RWPE1 (cell line): ENCODE results near the gene KEAP1.

Experiments used
- CTCF ChIA-PET: fragments of 350-600 bp; sonication (Branson Sonifier 250); formaldehyde crosslinking; extraction: SDS; loops from one replicate; lab custom pipeline; 2021; lab: Yijun Ruan, JAX
- POLR2A ChIA-PET: fragments of 400-600 bp; formaldehyde crosslinking; extraction: SDS; loops from one replicate; lab custom pipeline; 2020; ENCODE audit warnings: antibody characterized with exemption; ENCODE audit not compliant: low non-redundant PET; lab: Yijun Ruan, JAX
- DNase-seq: peaks from one replicate; pipeline ENCODE4 v3.0.0; 2012; ENCODE audit warnings: low spot score
- H3K27ac ChIP-seq: fragments of 450-650 bp; 2 replicates; pipeline ENCODE4 v1.5.1; 2017
- TF ChIP-seq, protein P1 (sequence below): fragments of 450-650 bp; conservative IDR thresholded peaks from 2 replicates; pipeline ENCODE4 v1.5.1; 2017; ENCODE audit warnings: low read depth, mild to moderate bottlenecking

KEAP1 gene

DNA sequence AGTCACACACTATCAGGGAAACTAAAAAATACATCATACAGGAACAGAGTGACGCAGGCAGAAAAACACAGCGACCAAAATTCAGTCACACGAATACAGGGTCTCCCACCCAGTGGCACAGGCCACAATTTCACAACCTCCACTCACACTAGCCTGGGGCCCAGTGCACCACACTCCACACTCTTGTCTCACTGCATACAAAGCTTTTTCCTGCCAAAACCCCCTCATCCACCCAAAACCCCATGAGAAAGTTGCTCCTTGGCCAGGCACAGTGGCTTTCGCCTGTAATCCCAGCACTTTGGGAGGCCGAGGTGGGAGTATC is 12.9 kb upstream of the KEAP1 start:
- DNase-seq = no peak
- CTCF ChIA-PET = interaction anchor here (1.7 kb wide), 2 partner anchors 11 to 32 kb away, joined by 5 to 8 read pairs; no protein-coding TSS in a partner anchor
- POLR2A ChIA-PET = interaction anchor here (0.7 kb wide), 1 partner anchor 20 kb away, joined by 5 read pairs; no protein-coding TSS in a partner anchor
- peak overlapping the region; percentile 91 for H3K27ac ChIP-seq
- TF ChIP-seq, protein P1, sequence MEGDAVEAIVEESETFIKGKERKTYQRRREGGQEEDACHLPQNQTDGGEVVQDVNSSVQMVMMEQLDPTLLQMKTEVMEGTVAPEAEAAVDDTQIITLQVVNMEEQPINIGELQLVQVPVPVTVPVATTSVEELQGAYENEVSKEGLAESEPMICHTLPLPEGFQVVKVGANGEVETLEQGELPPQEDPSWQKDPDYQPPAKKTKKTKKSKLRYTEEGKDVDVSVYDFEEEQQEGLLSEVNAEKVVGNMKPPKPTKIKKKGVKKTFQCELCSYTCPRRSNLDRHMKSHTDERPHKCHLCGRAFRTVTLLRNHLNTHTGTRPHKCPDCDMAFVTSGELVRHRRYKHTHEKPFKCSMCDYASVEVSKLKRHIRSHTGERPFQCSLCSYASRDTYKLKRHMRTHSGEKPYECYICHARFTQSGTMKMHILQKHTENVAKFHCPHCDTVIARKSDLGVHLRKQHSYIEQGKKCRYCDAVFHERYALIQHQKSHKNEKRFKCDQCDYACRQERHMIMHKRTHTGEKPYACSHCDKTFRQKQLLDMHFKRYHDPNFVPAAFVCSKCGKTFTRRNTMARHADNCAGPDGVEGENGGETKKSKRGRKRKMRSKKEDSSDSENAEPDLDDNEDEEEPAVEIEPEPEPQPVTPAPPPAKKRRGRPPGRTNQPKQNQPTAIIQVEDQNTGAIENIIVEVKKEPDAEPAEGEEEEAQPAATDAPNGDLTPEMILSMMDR = no peak

DNA sequence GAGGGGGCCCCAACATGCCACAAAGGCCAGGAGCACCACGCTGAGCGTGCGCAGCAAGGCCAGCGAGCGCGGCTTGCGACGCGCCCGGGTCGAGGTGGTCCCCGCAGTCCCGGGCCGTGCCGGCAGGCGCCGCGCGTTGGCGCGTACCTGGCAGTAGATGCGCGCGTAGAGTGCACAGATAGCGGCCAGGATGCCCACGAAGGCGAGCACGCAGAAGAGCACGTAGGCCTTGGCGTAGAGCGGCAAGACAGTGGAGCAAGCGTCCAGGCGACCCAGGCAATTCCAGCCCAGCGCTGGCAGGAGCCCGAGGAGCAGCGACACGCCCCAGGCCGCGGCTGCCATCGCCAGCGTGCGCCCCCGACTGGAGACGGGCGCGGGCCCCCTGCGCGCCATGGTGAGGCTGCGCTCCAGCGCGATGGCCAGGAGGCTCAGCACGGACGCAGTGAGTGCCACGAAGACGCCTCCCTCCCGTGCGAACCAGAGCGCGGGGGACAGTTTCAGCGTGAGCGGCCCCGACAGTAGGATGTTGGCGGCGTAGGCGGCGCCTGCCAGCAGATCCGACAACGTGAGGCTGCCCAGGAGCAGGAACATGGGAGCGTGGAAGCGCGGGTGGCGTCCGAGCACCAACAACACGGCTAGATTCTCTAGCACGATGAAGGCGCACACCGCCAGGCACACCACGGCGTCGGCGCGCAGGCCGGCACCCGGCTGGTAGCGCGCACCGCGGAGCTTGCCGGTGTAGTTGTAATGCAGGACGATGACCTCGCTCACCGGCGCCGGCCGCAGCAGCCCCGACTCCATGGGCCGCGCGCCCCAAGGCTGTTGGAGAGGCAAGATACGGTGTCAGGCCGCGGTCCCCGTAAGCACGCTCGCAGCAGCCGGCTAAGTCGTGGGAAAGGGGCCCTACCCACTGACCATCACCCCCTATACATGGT is 11.3 kb upstream of the KEAP1 start:
- H3K27ac ChIP-seq = peak overlapping the region; percentile 91
- TF ChIP-seq, protein P1 = no peak
- DNase-seq = no peak
- ChIA-PET POLR2A (no interaction called here), CTCF (no interaction called here)

DNA sequence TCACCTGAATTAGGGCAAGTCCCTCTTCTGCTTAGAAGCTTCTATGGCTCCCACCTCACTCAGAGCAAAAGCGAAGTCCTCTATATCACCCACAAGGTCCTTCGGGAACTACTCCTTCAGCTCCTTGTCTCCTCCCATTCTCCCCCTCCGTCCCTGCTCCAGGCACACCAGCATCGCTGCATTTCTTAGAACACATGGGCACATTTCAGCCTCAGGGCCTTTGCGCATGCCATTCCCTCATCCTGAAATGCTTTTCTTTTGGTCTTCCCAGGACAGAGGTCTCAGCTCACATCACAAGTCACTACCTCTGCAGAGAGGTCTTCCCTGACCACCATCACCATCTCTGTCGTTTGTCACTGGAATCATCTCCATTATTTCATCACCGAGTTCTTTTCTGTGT is 10.1 kb upstream of the KEAP1 start:
- ChIA-PET POLR2A (interaction anchor here (1.1 kb wide), 1 partner anchor 35 kb away, joined by 8 read pairs; no protein-coding TSS in a partner anchor), CTCF (no interaction called here)
- TF ChIP-seq, protein P1 = no peak
- H3K27ac ChIP-seq = peak overlapping the region; percentile 93; the same call in 1 of the 2 replicates
- DNase-seq = no peak

DNA sequence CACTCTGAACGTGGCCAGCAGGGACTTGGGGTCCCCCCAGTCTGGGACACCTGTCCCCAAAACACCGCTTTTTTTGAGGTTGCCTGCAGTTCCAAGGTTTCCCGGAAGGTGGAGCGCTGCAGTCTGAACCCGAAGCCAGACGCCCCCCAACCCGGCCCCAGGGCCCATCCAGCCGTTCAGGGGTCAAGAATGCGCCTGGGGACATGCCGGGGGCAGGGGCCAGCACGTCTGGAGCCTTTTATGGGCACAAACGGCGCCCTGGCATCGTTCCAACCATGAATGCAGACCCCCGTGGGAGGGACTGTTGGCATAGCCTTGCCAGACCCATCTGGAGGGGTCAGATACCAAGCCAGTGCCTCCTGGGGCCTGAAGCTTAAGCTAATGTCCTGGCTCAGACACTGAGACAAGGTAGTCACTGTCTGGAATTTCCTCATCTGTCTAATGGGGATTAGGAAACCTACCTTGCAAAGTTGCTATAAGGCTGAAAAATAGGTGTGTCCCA is 7.2 kb upstream of the KEAP1 start:
- DNase-seq = peak; percentile 45
- H3K27ac ChIP-seq = peak overlapping the region; percentile 93
- POLR2A ChIA-PET = interaction anchor here (1.1 kb wide), 1 partner anchor 10 kb away, joined by 5 read pairs; no protein-coding TSS in a partner anchor
- CTCF ChIA-PET = interaction anchor here (0.8 kb wide), 1 partner anchor 41 kb away, joined by 3 read pairs; no protein-coding TSS in a partner anchor
- TF ChIP-seq, protein P1 = peak; percentile 77

DNA sequence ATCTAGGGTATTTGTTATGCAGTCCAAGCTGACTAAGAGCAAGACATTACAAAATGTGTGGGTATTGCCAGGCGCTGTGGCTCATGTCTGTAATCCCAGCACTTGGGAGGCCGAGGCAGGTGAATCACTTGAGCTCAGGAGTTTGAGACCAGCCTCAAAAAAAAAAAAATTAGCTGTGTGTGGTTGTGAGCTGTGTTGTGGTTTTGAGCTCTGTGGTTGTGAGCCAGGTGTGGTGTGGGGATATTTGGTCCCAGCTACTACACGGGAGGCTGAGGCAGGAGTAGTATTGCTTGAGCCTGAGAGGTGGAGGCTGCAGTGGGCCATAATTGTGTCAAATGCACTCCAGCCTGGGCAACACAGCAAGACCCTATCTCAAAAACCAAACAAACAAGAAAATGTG is 5.6 kb upstream of the KEAP1 start:
- DNase-seq = no peak
- ChIA-PET POLR2A (interaction anchor here (1.1 kb wide), 1 partner anchor 9 kb away, joined by 5 read pairs; the partner anchor contains the start of gene S1PR5), CTCF (interaction anchor here (0.6 to 0.9 kb wide), 4 partner anchors 14 to 208 kb away, joined by 3 to 5 read pairs (median 3); no protein-coding TSS in a partner anchor)
- H3K27ac ChIP-seq = peak overlapping the region; percentile 93
- TF ChIP-seq, protein P1 = no peak

DNA sequence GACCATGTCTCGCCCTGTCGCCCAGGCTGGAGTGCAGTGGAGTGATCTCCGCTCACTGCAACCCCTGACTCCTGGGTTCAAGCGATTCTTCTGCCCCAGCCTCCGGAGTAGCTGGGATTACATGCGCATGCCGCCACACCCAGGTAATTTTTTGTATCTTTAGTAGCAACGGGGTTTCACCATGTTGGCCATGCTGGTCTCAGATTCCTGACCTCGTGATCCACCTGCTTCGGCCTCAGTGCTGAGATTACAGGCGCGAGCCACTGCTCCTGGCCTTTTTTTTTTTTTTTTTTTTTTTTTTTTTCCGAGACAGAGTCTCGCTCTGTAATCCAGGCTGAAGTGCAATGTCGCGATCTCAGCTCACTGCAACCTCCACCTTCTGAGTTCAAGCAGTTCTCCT is 4.9 kb upstream of the KEAP1 start:
- H3K27ac ChIP-seq = peak overlapping the region; percentile 93
- no peak for DNase-seq
- TF ChIP-seq, protein P1 = no peak
- POLR2A ChIA-PET = interaction anchor here (1.1 kb wide), 1 partner anchor 9 kb away, joined by 5 read pairs; the partner anchor contains the start of gene S1PR5
- CTCF ChIA-PET = interaction anchor here (0.6 to 0.8 kb wide), 3 partner anchors 209 to 786 kb away, joined by 3 to 5 read pairs (median 3); partner anchors contain the start of gene C19orf38
